GM23338 (cell line): ENCODE measurements around the gene KRT222.

Source experiments
- CREB1 ChIP-seq: fragments of 250-450 bp; sonication (Bioruptor Pico); IDR thresholded peaks from 2 replicates; pipeline ENCODE4 v1.5.0; 2020; ENCODE audit warnings: low read depth, mild to moderate bottlenecking, moderate library complexity
- ETS1 ChIP-seq: IDR thresholded peaks from 2 replicates; pipeline ENCODE4 v1.6.1; 2016; ENCODE audit warnings: antibody characterized with exemption
- EZH2 ChIP-seq: fragments of 200-600 bp; sonication (generic); IDR thresholded peaks from one replicate; pipeline ENCODE4 v1.8.0; 2017; ENCODE audit warnings: antibody characterized with exemption, mild to moderate bottlenecking, low read depth; ENCODE audit not compliant: unreplicated experiment
- EZH2phosphoT487 ChIP-seq: fragments of 200-600 bp; sonication (generic); IDR thresholded peaks from one replicate; pipeline ENCODE4 v1.8.1; 2018; ENCODE audit warnings: antibody characterized with exemption; ENCODE audit not compliant: unreplicated experiment
- JUNB ChIP-seq: IDR thresholded peaks from one replicate; pipeline ENCODE4 v1.6.1; 2016; ENCODE audit warnings: antibody characterized with exemption; ENCODE audit not compliant: unreplicated experiment
- NANOG ChIP-seq: IDR thresholded peaks from 2 replicates; pipeline ENCODE4 v1.6.1; 2016; ENCODE audit warnings: antibody characterized with exemption, borderline replicate concordance
- POLR2AphosphoS5 ChIP-seq: IDR thresholded peaks from 2 replicates; pipeline ENCODE4 v1.6.1; 2016; ENCODE audit warnings: antibody characterized with exemption, low read depth
- STAT1 ChIP-seq: IDR thresholded peaks from one replicate; pipeline ENCODE4 v1.6.1; 2016; ENCODE audit warnings: antibody characterized with exemption; ENCODE audit not compliant: unreplicated experiment
- ZNF114 ChIP-seq: fragments of 250-450 bp; sonication (Bioruptor Pico); IDR thresholded peaks from 2 replicates; pipeline ENCODE4 v1.5.0; 2020; ENCODE audit warnings: mild to moderate bottlenecking, moderate library complexity
- ZNF331 ChIP-seq: fragments of 250-450 bp; sonication (Bioruptor Pico); IDR thresholded peaks from 2 replicates; pipeline ENCODE4 v1.5.0; 2020; ENCODE audit warnings: low read depth, mild to moderate bottlenecking, moderate library complexity
- ZNF462 ChIP-seq: fragments of 250-450 bp; sonication (Bioruptor Pico); IDR thresholded peaks from 2 replicates; pipeline ENCODE4 v1.5.0; 2020; ENCODE audit warnings: mild to moderate bottlenecking, moderate library complexity
- TF ChIP-seq, protein P1 (sequence below), 2 experiments: fragments of 200-600 bp in 1 of 2; sonication (generic) in 1 of 2; conservative IDR thresholded peaks; 2 replicates each; pipeline versions ENCODE4 v1.5.1 to v1.6.1; 2016 to 2017; ENCODE audit warnings: antibody characterized with exemption in 2 of 2, low read depth in 2 of 2, mild to moderate bottlenecking in 2 of 2, moderate library complexity in 1 of 2
- TF ChIP-seq, protein P2 (sequence below): IDR thresholded peaks from one replicate; pipeline ENCODE4 v1.6.1; 2018; ENCODE audit warnings: antibody characterized with exemption; ENCODE audit not compliant: unreplicated experiment

GRCh38 chr17:40647624-40648383 lies 17.2 kb downstream of the KRT222 start, which contains the start of gene SMARCE1:
- TF ChIP-seq, protein P1, sequence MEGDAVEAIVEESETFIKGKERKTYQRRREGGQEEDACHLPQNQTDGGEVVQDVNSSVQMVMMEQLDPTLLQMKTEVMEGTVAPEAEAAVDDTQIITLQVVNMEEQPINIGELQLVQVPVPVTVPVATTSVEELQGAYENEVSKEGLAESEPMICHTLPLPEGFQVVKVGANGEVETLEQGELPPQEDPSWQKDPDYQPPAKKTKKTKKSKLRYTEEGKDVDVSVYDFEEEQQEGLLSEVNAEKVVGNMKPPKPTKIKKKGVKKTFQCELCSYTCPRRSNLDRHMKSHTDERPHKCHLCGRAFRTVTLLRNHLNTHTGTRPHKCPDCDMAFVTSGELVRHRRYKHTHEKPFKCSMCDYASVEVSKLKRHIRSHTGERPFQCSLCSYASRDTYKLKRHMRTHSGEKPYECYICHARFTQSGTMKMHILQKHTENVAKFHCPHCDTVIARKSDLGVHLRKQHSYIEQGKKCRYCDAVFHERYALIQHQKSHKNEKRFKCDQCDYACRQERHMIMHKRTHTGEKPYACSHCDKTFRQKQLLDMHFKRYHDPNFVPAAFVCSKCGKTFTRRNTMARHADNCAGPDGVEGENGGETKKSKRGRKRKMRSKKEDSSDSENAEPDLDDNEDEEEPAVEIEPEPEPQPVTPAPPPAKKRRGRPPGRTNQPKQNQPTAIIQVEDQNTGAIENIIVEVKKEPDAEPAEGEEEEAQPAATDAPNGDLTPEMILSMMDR (conservative IDR thresholded peaks at IDR 0.05; ENCODE audit: low read depth in 2 of 2), result no peak
- TF ChIP-seq EZH2 (no peak), EZH2phosphoT487 (no peak), ETS1 (no peak), CREB1 (no peak), ZNF331 (CRISPR knock-in tag) (no peak), JUNB (no peak), POLR2AphosphoS5 (no peak; the same call in 1 of the 2 replicates), NANOG (no peak), STAT1 (no peak), ZNF114 (CRISPR knock-in tag) (no peak), ZNF462 (CRISPR knock-in tag) (no peak)
- TF ChIP-seq, protein P2, sequence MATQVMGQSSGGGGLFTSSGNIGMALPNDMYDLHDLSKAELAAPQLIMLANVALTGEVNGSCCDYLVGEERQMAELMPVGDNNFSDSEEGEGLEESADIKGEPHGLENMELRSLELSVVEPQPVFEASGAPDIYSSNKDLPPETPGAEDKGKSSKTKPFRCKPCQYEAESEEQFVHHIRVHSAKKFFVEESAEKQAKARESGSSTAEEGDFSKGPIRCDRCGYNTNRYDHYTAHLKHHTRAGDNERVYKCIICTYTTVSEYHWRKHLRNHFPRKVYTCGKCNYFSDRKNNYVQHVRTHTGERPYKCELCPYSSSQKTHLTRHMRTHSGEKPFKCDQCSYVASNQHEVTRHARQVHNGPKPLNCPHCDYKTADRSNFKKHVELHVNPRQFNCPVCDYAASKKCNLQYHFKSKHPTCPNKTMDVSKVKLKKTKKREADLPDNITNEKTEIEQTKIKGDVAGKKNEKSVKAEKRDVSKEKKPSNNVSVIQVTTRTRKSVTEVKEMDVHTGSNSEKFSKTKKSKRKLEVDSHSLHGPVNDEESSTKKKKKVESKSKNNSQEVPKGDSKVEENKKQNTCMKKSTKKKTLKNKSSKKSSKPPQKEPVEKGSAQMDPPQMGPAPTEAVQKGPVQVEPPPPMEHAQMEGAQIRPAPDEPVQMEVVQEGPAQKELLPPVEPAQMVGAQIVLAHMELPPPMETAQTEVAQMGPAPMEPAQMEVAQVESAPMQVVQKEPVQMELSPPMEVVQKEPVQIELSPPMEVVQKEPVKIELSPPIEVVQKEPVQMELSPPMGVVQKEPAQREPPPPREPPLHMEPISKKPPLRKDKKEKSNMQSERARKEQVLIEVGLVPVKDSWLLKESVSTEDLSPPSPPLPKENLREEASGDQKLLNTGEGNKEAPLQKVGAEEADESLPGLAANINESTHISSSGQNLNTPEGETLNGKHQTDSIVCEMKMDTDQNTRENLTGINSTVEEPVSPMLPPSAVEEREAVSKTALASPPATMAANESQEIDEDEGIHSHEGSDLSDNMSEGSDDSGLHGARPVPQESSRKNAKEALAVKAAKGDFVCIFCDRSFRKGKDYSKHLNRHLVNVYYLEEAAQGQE, result no peak
